ENCODE data around the gene GOLGA2. TPM values are rescaled to one million over a fixed set of nuclear protein-coding genes. Genes with fewer than 3 reads are reported as not detected.
A peak's percentile ranks its signal among the peaks of the same experiment; 100 is the strongest.

The GOLGA2 gene, protein sequence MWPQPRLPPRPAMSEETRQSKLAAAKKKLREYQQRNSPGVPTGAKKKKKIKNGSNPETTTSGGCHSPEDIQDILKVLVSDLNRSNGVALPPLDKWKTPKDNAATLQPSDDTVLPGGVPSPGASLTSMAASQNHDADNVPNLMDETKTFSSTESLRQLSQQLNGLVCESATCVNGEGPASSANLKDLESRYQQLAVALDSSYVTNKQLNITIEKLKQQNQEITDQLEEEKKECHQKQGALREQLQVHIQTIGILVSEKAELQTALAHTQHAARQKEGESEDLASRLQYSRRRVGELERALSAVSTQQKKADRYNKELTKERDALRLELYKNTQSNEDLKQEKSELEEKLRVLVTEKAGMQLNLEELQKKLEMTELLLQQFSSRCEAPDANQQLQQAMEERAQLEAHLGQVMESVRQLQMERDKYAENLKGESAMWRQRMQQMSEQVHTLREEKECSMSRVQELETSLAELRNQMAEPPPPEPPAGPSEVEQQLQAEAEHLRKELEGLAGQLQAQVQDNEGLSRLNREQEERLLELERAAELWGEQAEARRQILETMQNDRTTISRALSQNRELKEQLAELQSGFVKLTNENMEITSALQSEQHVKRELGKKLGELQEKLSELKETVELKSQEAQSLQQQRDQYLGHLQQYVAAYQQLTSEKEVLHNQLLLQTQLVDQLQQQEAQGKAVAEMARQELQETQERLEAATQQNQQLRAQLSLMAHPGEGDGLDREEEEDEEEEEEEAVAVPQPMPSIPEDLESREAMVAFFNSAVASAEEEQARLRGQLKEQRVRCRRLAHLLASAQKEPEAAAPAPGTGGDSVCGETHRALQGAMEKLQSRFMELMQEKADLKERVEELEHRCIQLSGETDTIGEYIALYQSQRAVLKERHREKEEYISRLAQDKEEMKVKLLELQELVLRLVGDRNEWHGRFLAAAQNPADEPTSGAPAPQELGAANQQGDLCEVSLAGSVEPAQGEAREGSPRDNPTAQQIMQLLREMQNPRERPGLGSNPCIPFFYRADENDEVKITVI
- polyA plus RNA-seq (ENCODE audit: insufficient read length in 10 of 10), result 100 to 1,000 TPM in 1 of 10 donors, 10 to 100 TPM in 9; 76.3 to 111 (median 90.5) TPM
- long read RNA-seq, donor 1, partial matches to known transcripts, result 0 of 1 reads
- long read RNA-seq, donor 1, other reads (novel, unspliced or antisense), result 0 of 1 reads
- long read RNA-seq, donor 2, partial matches to known transcripts, result 21 of 36 reads
- long read RNA-seq, donor 2, other reads (novel, unspliced or antisense), result 14 of 36 reads
- long read RNA-seq, donor 3, result 0 reads
- long read RNA-seq, donor 4, result 0 reads
- long read RNA-seq, donor 5, partial matches to known transcripts, result 0 of 1 reads
- long read RNA-seq, donor 5, other reads (novel, unspliced or antisense), result 0 of 1 reads
- long read RNA-seq, donor 6, partial matches to known transcripts, result 0 of 1 reads
- long read RNA-seq, donor 6, other reads (novel, unspliced or antisense), result 0 of 1 reads
- long read RNA-seq, donor 7, partial matches to known transcripts, result 17 of 19 reads
- long read RNA-seq, donor 7, other reads (novel, unspliced or antisense), result 0 of 19 reads
- long read RNA-seq, donor 8, partial matches to known transcripts, result 0 of 2 reads
- long read RNA-seq, donor 8, other reads (novel, unspliced or antisense), result 0 of 2 reads
- long read RNA-seq, donor 9, result 0 reads

DNA sequence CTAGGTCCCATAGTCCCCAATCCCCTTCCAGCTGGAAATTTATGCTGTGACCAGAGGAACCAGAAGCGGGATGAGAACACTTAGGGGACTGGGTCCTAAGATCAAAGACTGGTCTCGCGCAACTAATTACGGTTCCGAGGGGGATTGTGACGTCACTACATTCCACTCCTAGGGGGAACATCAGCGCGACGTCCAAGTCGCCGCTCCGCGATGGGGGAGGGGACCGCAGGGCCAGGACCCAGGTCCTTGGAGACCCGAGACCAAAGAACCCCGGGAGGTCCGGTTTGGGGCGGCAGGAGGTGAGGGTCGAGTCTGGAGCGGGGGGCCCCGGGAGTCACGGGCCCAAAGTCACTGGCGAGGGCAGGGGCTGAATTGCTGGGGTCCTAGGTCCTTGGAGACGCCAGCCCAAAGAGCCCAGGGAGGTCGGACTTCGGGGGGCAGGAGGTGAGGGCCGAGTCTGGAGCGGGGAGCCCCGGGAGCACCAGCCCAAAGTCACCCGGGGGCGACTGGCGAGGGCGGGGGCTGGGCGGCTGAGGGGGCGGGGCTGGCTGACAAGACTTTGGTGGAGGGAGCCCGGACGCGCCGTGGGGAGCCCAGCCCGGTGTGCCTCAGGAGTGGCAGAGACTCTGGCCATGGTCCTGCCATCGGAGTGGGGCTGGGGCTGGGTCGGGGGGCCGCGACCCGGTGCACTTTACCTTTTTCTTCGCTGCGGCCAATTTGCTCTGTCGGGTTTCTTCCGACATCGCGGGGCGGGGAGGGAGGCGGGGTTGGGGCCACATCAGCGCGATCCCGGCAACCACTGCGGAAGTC is at the start of gene GOLGA2:
Gene GOLGA2, minus strand, starts transcription at position 810 of the 810 bp plus-strand sequence. Its CDS starts 31 bp downstream, at position 779.
- DNase-seq, result peak; percentile 23 to 70 (median 55)

DNA sequence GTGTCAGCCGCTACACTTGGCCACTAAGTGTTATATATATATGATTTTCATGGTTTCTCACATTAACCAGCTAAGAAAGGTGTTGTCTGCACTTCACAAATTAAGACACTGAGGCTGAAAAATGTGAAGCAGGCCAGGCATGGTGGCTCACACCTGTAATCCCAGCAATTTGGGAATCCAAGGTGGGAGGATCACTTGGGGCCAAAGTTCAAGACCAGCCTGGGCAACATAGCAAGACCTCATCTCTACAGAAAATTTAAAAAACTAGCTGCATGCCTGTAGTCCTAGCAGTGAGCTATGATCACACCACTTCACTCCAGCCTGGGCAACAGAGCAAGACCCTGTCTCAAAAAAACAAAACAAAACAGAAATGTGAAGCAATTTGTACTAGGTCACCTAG is 48.6 kb upstream of the GOLGA2 start:
- DNase-seq, result no peak

DNA sequence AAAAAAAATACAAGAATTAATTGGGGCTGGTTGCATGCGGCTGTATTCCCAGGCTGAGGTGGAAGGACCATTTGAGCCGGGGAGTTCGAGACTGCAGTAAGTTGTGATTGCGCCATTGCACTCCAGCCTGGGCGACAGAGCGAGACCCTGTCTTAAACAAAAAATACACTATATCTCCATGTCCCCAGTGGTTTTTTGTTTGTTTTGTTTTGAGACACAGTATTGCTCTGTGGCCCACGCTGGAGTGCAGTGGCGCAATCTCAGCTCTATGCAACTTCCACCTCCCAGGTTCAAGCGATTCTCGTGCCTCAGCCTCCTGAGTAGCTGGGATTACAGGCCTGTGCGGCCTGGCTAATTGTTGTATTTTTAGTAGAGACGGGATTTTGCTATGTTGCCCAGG is 48.0 kb upstream of the GOLGA2 start:
- no peak for DNase-seq

DNA sequence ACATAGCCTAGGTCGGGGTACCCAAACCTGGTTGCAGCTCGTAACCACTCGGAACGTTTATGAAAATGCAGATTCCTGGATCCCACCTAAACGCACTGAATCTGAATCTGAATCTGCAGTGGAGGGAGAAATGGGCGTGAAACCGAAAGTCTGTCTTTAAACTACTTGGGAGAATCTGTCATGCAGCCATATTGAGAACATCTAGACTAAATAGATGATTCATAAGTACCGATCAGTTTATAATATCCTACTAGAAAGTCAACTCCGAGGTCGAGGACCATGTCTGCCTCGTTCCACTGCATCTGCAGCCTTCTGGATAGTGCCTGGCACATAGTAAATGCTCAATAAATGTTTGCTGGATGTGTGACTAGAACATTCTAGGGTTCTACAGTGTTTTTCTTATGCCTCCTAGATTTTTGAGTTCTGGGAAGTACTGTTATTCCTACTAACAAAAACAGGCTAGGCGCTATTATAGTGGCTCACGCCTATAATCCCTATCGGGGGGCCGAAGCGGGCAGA is 47.5 kb upstream of the GOLGA2 start:
- DNase-seq, result no peak

DNA sequence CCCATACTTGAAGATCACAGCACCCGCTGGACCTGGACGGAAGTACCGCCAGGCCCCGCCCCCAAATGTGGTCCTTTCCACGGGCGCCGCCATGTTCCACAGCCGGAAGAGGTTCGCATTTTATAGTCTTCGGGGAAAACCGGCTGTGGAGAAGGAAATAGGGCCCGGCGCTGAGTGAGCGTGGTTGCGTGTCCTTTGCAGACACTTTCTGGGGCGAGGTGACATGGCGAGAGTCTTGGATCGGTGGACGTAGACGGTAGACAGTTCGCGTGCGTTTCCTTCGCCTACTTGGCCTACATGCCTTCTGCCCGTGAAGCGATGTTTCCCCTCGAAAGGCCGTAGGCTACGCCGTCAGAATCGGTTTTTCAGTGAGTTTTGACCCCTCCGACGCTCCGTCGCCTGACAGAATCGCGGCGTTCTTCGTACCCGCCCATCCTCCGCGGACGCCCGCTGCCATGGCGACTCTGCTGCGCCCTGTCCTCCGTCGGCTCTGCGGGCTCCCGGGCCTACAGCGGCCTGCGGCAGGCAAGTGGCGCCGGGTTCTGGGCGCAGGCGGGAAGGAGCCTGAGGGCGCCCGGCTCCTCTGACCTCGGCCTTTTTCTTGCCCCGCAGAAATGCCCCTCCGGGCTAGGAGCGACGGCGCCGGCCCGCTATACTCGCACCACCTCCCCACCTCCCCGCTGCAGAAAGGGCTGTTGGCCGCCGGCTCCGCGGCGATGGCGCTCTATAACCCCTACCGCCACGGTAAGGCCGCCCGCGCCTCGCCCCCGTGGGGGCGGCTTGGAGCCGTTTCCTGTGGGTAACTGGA is 46.8 kb upstream of the GOLGA2 start, which contains the start of the genes COQ4 and TRUB2:
Gene COQ4, plus strand, starts transcription at position 436 of the 808 bp plus-strand sequence. Its CDS starts 20 bp downstream, at position 456.
Gene TRUB2, minus strand, starts transcription at position 44 of the 808 bp plus-strand sequence. Its CDS starts 39 bp downstream, at position 5.
- DNase-seq, result peak; percentile 96 to 99 (median 96)

DNA sequence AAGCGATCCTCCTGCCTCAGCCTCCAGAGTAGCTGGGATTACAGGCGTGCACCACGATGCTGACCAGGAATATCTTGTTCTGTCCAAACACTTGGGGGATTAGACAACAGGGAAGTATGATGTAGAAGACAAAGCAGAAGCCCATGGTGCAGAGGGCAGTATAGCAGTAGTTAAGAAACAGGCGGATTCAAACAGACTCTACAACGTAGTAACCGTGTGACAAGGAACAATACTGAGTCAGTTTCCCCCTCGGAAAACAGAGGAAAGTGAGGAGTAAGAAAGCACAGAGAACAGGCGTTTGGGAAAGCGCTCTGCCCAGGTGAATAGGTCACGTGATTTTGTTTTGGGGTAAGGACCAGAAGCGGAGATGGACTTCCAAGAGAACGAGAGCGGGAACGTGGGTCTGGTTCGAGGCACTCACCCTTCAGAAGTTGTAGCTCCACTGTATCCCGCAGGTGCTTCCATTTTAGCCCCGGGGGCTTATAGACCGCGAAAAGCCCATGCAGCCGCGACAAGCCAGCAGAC is 46.1 kb upstream of the GOLGA2 start:
- DNase-seq, result no peak

DNA sequence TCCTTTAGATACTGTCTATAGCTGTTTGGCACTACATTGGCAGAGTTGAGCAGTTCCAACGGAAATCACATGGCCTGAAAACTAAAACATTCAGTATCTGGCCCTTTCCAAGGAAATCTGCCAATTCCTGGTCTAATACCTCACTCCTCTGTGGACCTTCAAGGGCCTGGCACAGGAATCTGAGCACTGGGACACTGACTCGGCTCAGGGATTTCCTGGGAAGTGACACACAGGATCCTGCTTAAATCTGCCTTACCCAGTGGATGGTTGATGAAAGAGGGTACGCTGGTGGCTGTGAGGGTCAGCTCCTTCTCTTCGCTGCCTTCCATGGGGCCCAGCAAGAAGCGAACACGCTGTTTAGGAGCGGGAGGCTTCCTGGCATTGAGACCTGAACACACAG is 45.5 kb upstream of the GOLGA2 start:
- no peak for DNase-seq

DNA sequence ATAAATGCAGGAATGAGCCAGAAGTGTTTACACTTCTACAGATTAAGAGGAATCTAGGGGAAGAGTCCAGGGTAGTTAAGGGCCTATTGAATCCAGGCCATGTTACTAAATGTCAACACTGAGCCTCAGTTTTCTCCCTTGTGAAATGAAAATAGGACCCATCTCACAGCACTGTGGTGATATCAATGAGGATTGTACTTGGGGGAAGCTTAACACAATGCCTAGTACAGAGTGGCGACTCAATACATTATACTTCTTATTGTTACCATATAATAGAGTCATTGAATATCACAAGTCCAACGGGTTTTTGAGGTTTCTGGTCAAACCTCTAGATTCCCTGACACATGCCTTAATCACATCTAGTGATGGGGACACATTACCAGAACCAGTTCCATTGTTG is 41.8 kb upstream of the GOLGA2 start:
- no peak for DNase-seq

DNA sequence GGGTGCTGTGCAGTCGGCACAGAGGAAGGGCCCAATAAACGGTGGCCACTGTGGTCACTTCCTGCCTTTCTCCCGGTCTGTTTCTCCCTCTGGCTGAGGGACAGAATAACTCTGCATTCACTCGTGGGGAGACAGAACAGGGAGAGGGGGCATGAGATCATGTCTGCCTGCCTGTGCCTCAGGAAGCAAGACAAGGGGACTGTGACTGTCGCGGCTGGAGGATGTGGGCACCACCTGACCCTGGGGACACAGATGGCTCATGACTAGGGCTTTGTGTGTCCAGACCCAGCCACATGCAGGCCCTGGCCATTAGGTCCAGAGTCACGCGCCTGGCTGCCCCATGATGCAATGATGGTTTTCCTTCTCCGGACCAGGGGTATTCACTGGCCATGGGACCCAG is 40.6 kb upstream of the GOLGA2 start:
- DNase-seq, result no peak

DNA sequence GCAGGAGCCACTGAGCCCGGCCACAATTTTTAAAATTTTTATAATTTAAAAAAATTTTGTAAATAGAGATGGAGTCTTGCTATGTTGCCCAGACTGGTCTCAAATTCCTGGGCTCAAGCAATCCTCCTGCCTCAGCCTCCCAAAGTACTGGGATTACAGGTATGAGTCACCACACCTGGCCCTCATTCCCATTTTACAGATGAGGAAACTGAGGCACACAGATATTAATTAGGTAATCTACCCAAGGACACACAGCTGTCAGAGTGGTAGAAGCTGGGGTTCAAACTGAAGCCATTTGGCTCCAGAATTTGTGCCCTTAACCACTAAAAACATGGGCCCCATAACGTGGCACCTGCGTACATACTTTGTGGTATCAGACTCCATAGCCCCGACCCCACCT is 38.9 kb upstream of the GOLGA2 start:
- DNase-seq, result no peak

DNA sequence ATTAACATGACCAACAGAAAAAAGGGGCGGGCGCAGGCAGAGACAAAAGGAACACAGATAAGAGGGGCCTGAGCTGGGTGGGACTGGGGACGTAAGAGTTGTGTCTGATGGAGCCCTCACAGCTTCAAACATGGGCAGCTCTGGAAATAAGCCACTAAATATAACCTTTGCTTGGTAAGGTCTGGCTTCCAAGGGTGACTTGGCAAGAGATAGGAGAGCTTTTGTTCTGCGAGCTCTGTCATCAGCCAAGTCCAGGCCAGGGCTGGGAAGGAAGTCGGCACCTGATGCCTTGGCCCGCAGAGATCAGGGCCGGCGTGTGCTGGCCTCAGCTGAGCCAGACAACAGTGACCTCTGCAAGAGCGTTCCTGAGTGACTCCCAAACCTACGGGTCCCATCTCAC is 34.7 kb upstream of the GOLGA2 start:
- DNase-seq, result no peak

DNA sequence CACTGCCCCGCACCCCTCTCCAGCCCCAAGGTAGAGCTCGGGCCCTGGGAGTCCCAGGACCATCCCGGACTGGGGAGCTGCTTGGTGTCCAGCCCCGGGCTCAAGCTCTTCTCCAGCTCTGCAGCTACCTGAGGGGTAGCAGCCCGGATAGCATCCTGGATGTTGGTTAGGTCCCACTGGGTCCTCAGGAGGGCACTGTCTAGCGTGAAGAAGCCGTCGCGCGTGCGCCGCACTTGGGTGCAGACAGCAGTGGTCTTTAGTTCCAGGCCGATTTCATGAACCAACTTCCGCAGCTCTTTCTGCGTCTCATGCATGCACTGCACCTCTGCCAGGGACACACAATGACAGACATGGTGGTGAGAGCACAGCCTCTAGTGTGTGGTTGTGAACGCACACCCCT is 33.7 kb upstream of the GOLGA2 start:
- no peak for DNase-seq

DNA sequence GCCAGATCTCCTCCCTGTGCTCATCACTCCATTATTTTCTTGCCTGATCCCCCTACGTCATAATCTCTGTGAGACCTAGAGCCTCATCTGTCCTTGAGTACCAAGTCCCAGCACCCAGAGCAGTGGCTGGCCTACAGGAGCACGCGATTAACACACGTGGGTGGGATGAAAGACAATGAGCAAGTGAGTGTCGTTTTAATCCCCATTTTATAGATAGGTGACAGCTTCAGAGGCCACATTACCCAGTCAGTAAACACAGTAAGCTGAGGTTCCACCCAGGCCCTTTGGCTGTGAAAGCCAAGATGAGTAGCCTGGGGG is 29.1 kb upstream of the GOLGA2 start:
- DNase-seq, result no peak

DNA sequence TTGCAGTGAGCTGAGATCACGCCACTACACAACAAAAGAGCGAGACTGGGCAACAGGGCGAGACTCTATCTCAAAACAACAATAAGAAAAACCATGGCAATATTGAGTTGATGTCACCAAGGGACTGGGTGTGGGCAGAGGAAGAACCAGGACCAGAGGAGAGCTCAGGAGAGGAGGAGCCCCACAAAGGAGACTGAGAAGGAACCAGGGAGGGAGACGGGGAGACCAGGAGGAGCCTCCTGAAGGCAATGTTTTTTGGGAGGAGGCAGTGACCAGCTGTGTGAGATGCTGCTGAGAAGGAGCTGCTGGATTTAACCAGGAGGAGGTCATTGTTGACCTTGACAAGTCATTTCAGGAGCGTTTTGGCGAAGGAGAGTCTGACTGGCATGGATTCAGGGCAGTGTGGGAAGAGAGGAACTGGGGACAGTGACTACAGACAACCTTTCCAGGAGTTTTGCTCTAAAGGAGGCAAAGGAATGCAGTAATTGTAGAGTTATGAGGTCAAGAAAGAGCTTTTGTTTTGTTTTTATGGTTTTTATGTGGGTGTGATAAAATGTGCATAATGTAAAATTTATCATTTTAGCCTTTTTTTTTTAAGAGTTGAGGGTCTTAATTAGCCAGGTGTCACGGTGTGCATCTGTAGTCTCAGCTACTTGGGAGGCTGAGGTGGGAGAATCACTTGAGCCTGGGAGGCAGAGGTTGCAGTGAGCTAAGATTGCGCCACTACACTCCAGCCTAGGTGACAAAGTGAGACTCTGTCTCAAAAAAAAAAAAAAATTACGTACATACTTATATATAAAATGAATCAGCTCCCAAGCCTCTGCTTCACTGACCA is 28.5 kb upstream of the GOLGA2 start:
- DNase-seq, result no peak

DNA sequence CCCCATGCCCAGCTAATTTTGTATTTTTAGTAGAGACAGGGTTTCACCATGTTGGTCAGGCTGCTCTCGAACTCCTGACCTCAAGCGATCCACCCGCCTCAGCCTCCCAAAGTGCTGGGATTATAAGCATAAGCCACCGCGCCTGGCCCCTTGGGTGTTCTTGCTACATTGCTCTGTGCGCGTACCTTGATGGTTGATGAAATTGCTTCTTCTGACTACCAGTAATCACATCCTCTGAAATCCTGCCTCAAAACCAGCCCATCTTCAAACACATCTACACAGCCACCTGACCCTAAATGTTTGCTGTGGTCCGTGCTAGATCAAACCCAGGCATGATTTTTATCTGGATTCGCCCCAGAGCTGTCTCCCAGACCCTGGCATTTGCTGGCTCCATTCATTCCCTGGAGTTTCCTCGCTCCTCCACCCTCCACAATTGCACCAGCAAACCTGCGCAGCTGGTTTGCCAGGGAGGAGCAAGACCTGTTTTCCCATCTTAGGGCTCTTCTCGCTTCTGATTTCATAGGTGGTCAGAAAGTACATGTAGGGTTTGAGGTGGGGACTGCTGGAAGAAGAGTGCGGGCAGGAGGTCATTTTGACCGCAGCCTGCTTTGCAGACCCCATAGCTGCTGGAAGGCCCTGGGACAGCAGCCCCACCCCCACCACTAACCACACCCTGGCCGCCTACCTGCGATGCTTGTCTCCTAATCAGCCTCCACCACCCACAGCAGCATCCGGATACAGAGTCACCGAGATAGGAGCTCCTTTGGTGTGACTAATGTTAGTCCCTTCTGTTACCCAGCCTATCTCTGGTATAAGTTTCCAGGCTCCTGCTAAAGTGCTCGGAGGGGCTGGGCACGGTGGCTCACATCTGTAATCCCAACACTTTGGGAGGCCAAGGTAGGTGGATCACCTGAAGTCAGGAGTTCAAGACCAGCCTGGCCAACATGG is 23.0 kb upstream of the GOLGA2 start:
- no peak for DNase-seq

DNA sequence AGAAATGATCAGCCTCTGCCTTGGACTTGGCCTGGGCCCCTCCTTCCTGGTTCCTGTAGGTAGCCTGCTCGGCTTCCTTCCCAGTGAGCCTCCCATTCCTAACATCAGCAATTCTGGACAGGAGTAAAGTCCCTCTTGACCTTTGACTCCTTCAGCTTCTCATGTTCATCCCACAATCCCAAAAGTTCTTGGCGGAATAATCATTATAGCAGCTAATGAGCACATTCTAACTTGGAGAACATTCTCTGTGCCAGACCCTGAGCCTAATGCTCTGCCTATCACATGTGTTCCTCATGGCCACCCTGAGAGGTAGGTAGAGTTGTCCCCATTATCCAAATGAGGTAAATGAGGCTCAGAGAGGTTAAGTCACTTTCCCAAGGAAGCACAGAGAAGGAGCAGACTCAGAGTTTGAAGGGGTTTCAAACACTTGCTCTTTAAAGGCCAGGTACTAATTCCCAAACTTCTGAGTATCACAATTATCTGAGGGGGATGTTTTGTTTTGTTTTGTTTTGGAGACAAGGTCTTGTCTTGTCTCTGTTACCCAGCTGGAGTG is 21.5 kb upstream of the GOLGA2 start:
- DNase-seq, result no peak

Measured in muscle of back (tissue), 13 donors.